RPMI7951 (cell line): ENCODE data around the gene STK10. TPM values are rescaled to one million over a fixed set of nuclear protein-coding genes. Genes with fewer than 3 reads are reported as not detected.

Experiments
- DNase-seq: peaks from one replicate; pipeline ENCODE4 v3.0.0-alpha.2; 2012; ENCODE audit warnings: low read depth
- total RNA-seq: library from RNA; depleted of rRNA; stranded (reverse); fragments of >200 nt; shearing (Covaris generic); gene quantifications from 2 replicates; pipeline ENCODE4 v1.2.3, GENCODE V29; 2014

STK10 gene
- total RNA-seq, 1 experiment from 2014 or later: 20.1 TPM

GRCh38 chr5:172110260-172110815, 77.7 kb downstream of the STK10 start:
- DNase-seq: no peak

GRCh38 chr5:172109749-172110148, 78.3 kb downstream of the STK10 start:
- DNase-seq: no peak

GRCh38 chr5:172107571-172107970, 80.5 kb downstream of the STK10 start:
- DNase-seq: peak; percentile 95

GRCh38 chr5:172106511-172107356, 81.3 kb downstream of the STK10 start:
- peak; percentile 34 for DNase-seq

GRCh38 chr5:172105811-172106210, 82.2 kb downstream of the STK10 start:
- DNase-seq: no peak

GRCh38 chr5:172104801-172105701, 83.0 kb downstream of the STK10 start:
- DNase-seq: no peak

- DNase-seq: no peak
These were observed 84.0 kb downstream of the STK10 start for GRCh38 chr5:172104021-172104420.

GRCh38 chr5:172102913-172103626, 85.0 kb downstream of the STK10 start:
- peak; percentile 98 for DNase-seq

GRCh38 chr5:172102218-172102870, 85.7 kb downstream of the STK10 start:
- no peak for DNase-seq

- DNase-seq: no peak
These were observed 86.3 kb downstream of the STK10 start for GRCh38 chr5:172101547-172102217.

- no peak for DNase-seq
These were observed 89.1 kb downstream of the STK10 start for GRCh38 chr5:172098883-172099282.

GRCh38 chr5:172098046-172098445, 90.0 kb downstream of the STK10 start:
- no peak for DNase-seq

GRCh38 chr5:172097356-172097755, 90.7 kb downstream of the STK10 start:
- DNase-seq: no peak

GRCh38 chr5:172096207-172096940, 91.7 kb downstream of the STK10 start:
- no peak for DNase-seq

- no peak for DNase-seq
These were observed 92.4 kb downstream of the STK10 start for GRCh38 chr5:172095368-172096206.

- DNase-seq: no peak
These were observed 94.1 kb downstream of the STK10 start for GRCh38 chr5:172093965-172094364.

GRCh38 chr5:172093559-172093958, 94.5 kb downstream of the STK10 start:
- no peak for DNase-seq

GRCh38 chr5:172091956-172092732, 95.9 kb downstream of the STK10 start:
- no peak for DNase-seq
